Kidney capillary endothelial cell (primary cell): ENCODE results near the gene SIRT5.

Experiments
- DNase-seq: peaks from one replicate; pipeline ENCODE4 v3.0.0-alpha.2; 2018; ENCODE audit warnings: low spot score

SIRT5 gene

DNA sequence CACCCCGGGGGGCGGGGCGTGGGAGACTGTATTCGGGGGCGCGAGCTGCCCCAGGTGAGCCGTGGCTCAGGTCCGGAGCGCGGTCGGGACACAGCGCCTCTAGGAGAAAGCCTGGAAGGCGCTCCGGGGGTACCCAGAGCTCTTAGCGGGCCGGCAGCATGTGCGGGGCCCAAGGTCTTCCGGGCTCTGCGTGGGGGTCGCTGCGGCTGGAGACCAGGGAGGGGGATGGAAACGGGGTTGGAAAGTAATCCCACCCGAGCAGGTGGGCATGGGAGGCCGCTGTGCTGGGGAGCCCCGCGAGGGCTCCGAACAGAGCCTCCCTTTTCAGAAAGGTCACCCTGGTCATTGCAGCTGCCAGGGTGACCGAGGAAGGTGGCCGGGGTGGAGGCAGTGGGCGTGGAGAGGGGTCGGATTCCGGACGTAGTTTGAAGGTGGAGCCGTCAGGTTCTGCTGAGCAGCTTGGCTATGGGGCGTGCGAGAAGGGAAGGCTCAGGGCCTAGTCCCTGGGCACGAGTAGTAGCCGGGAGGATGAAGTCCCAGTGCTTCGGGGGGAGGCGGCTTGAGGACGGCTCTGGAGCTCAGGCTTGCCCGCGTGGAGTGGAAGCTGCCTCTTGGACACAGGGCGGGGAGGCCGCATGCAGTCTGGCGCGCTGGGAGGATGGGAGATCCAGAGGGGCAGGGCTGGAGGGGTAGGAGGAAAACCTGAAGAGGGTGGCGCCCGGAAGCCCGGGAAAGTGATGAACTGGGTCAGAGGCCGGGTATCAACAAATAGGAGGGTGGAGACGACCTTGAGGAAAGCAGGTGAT, at the start of gene SIRT5:
TSS of gene SIRT5 (plus strand) at position 31 of the 806 bp plus-strand sequence. CDS start 9,510 bp downstream, outside the sequence.
- peak; percentile 72 for DNase-seq

DNA sequence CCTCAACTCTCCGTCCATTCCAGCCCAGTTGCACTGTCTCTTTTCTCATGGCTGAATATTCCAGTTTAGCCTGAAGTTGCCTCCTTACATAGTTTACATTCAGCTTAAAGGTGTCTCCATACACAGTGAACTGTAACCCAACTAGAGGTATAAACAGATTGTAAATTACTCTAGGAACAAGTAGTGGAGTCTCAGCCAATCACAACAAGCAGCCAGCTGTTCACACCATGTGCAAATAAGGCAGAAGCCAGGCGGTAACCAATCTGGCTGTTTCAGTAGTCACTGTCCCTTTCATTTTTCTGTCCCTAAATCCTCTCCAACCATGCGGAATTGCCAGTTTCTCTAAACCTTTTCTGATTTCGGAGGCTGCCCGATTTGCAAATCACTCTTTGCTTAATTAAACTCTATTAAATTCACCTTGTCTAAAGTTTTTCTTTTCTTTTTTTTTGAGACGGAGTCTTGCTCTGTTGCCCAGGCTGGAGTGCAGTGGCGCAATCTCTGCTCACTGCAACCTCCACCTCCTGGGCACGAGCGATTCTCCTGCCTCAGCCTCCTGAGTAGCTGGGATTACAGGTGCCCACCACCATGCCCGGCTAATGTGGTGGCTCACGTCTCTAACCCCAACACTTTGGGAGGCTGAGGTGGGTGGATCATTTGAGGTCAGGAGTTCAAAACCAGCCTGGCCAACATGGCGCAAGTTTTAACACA, 49.4 kb upstream of the SIRT5 start:
- no peak for DNase-seq

GRCh38 chr6:13526357-13526726, 48.1 kb upstream of the SIRT5 start:
- no peak for DNase-seq

DNA sequence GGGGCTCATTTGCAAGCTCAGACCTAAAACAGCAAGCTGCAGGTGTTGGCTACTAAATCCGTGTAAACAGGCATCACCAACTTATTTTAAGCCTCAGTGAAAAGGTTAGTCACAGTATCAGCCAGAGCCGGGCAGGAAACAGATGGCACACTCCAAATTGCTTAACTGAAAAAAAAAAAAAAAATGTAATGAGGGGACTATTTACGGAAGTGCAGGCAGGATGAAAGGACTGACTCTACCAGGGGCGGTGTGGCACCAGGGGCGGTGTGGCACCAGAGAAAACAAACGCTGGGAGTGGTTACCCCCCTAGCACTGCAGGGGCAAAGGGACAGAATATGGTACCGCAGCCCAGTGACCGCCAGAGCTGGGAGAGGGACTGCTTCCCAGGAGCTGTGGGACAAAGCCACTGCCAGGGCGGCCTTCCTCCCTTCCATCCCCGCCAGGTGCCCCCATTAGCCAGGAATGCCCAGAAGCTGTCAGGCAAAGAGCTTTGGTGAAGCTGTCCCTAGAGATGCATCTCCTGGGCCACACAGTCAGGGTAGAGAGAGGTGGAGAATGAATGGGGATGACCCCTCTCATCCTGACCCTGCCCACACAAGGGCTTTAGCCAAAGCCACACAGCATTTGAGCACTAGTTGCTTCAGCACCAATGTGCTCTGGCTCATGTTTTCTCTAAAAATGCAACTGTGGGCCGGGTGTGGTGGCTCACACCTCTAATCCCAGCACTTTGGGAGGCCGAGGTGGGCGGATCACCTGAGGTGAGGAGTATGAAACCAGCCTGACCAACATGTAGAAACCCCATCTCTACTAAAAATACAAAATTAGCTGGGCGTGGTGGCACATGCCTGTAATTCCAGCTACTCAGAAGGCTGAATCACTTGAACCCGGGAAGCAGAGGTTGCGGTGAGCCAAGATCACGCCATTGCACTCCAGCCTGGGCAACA, 47.4 kb upstream of the SIRT5 start:
- peak; percentile 87 for DNase-seq

DNA sequence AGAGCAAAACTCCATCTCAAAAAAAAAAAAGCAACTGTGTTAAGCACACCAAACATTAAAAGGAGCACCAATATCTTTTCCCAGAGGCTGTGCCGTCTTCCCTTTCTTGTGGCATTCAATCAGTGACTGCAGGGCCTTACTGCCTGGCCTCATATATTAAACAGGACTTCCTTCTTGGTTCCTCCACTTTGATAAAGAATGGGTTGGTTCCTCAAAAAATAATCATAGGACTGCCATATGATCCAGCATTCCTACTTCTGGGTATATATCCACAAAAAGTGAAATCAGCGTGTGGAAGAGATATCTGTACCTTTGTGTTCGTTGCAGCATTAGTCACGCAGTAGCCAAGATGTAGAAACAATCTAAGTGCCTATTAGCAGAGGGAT, 46.7 kb upstream of the SIRT5 start:
- DNase-seq, result no peak

DNA sequence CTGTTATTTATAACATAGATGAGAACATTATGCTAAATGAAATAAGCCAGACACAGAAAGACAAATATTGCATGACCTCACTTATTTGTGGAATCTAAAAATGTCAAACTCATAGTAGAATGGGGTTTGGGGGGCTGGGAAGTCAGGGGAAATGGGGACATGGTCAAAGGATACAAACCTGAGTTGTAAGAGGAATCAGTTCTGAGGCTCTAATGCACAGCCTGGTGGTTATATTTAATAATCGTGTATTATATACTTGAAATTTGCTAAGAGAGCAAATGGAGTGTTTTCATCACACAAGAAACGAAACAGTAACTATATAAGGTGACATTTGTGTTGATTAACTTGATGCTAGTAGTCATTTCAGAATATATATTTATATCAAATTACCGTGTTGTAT, 46.2 kb upstream of the SIRT5 start:
- DNase-seq, result no peak

DNA sequence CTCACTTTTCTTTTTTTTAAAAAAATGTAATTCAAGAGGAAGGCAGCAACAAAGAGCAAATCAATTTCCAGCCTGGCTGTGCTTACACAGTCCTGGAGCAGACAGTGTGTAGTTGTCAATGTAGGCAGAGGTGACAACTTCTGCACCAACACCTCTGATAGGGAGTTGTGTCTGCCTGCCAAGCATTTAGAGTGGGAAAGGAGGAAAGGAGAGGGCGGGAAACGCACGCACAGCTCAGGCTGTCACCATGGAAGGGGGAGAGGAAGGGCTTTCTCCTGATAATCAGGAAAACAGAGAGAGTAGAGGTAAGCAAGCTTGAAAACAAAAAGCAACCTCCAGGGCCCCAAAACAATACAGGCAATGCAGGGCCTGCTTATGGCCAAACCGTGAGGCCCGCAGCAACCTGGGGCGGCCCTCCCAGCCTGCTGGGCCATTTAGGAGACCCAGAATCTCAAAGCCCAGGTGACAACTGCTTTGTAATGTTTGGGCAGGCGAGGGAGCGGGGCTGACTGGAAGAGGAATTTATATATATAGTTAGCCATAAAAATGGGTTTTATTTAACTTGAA, 45.5 kb upstream of the SIRT5 start:
- no peak for DNase-seq

GRCh38 chr6:13531956-13532355, 42.4 kb upstream of the SIRT5 start:
- DNase-seq, result no peak

GRCh38 chr6:13534536-13534935, 39.9 kb upstream of the SIRT5 start:
- no peak for DNase-seq

- no peak for DNase-seq
These were observed 39.1 kb upstream of the SIRT5 start for GRCh38 chr6:13535306-13535705.

GRCh38 chr6:13536796-13537526, 37.4 kb upstream of the SIRT5 start:
- no peak for DNase-seq

DNA sequence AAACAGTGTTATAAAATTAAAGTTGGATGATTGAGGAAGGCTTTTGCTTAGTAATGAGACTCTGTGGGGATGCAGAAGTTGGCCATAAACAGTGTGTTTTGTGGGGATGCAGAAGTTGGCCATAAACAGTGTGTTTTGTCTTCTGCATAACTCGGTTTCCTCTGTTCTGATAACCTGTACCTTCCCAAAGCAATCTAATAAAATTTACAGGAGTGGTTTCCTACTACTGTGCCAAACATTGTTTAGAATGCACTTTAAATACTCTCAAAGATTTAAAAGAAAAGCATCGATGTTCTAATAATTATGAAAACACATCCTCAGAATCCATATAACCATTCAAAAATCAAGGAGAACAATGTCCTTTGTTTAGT, 36.9 kb upstream of the SIRT5 start:
- DNase-seq, result no peak

GRCh38 chr6:13538084-13538483, 36.3 kb upstream of the SIRT5 start:
- DNase-seq, result no peak

DNA sequence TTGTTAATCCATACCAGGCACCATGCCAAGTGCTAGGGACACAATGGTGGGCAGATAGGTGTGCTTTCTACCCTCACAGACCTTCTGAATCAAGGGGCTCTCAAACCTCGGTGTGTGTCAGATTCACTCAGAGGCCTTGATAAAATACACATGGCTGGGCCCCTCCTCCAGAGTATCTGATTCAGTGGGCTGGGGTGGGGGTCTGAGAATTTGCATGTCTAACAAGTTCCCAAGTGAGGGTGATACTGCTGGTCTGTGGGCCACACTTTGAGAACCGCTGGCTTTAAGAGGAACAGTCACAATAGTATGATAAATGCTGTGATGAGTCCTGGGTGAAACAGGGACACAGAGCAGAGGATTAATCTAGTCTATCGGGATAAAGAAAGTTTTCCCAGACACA, 35.8 kb upstream of the SIRT5 start:
- DNase-seq, result no peak

- DNase-seq, result no peak
These were observed 34.8 kb upstream of the SIRT5 start for GRCh38 chr6:13539572-13539971.

DNA sequence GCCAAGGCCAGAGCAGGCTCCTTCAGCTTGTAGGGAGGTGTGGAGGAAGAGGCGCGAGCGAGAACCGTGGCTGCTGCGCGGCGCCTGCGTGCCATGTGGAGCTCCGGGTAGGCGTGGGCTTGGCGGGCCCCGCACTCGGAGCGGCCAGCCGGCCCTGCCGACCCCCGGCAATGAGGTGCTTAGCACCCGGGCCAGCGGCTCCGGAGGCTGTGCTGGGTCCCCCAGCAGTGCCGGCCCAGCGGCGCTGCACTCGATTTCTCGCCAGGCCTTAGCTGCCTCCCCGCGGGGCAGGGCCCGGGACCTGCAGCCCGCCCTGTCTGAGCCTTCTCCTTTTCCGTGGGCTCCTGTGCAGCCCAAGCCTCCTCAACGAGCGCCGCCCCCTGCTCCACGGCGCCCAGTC, 32.9 kb upstream of the SIRT5 start:
- no peak for DNase-seq

- DNase-seq, result no peak
These were observed 29.8 kb upstream of the SIRT5 start for GRCh38 chr6:13544454-13545186.

- no peak for DNase-seq
These were observed 28.5 kb upstream of the SIRT5 start for GRCh38 chr6:13545885-13546284.

GRCh38 chr6:13548500-13549210, 25.7 kb upstream of the SIRT5 start:
- no peak for DNase-seq

DNA sequence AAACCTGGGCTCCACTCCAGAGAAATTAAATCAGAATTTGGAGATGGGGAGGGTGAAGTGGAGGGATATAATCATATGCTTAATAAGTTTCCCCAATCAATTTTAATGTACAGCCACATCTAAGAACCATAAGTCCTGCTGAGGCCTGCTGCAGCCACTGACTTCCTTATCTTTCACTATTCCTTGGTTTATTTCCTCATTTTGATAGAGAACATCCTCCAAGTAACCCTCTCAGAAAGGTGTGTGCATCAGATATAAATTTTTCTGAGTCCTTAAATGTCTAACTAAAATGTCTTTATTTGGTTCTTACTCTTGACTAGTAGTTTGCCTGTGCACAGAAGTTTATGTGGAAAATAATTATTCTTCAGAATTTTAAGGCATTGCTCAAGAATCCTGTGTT, 23.7 kb upstream of the SIRT5 start:
- no peak for DNase-seq
